Measurements from ENCODE around the gene NFIA.

Gene NFIA

DNA sequence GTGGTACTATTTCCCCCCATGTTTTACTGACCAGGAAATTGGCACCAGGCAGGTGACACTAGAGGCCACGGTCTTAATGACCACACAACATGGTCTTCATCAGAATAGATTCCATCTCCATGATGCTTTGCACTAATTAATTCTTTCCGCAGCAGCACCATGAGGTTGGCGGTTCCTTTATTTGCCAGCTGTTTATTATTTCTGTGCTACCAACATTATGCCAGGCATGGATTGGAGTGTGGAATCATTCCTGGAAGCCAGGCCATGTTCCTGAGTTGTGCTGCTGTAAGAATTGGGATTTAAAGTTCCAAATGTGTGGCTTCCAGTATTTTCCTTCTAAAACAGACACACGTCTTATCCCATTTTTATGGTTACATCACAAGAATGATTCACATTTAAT is 107.8 kb downstream of the NFIA start:
- Histone ChIP-seq H3K36me3 (ENCODE audit: control insufficient read depth, insufficient read depth, low read length) (no peaks in the 10 kb centered on the region), H3K4me3 (ENCODE audit: low read depth, low read length) (no peak overlapping the region), H3K9me3 (ENCODE audit: control insufficient read depth, insufficient read depth, low read length) (no peaks in the 10 kb centered on the region), H3K4me1 (ENCODE audit: control insufficient read depth, insufficient read depth, low read length) (no peaks in the 10 kb centered on the region), H3K27me3 (ENCODE audit: control insufficient read depth, insufficient read depth, low read length) (no peaks in the 10 kb centered on the region), H3K9ac (ENCODE audit: low read depth, low read length) (no peak overlapping the region), H3K27ac (ENCODE audit: low read depth, low read length) (no peak overlapping the region)

DNA sequence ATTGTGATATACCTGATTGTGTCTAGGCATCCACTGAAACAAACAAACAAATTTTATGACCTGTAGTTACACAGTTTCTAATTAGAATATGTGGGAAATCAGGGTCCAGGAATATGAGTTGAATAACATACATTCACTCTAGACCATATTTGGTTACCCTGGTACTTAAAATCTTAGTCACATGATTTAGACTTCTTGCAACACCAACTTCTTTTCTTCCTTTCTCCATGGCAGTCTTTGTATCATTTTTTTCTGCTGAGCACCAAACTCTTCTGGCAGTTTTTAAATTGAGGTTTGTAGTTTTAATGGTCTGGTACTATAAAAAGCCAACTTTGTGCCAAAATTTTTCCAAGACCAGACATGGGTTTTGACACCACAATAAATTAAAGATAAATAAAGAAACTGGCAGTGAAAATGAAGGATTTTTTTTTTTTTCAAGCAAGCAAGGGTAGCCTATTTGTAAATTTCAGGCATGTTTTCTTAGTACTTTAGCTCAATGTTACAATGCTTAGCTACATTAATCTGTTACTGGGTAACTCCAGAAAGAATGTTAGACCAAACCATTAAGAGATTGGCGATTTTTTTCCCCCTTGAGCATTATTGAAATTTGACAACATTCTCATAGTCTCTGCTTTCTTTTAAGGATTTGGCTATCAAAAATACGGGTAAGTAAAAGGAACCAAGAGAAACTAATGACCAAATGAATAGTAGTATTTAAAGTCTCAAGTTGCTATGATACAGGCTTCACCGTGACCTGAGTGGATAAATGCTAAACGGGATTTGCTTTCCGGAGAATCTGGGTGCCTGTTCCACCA is 108.5 kb downstream of the NFIA start:
- Histone ChIP-seq H3K36me3 (ENCODE audit: control insufficient read depth, insufficient read depth, low read length) (no peaks in the 10 kb centered on the region), H3K9me3 (ENCODE audit: control insufficient read depth, insufficient read depth, low read length) (no peaks in the 10 kb centered on the region), H3K9ac (ENCODE audit: low read depth, low read length) (no peak overlapping the region), H3K27me3 (ENCODE audit: control insufficient read depth, insufficient read depth, low read length) (no peaks in the 10 kb centered on the region), H3K27ac (ENCODE audit: low read depth, low read length) (no peak overlapping the region), H3K4me3 (ENCODE audit: low read depth, low read length) (no peak overlapping the region), H3K4me1 (ENCODE audit: control insufficient read depth, insufficient read depth, low read length) (no peaks in the 10 kb centered on the region)

DNA sequence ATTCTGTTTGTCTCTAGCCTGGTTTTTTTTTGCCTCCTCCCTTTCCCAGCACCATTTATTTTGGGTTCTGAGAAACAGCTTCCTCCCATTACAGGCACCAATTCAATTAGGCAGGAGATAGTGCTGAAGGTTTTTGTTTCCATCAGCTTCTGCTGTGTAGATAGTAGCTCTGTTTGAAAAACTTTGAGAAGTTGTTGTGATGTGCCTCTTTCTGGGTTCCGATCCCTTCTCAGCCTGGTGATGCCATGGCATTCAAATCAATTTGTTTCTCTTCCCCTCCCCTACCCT is 109.0 kb downstream of the NFIA start:
- H3K4me3 ChIP-seq (ENCODE audit: low read depth, low read length) = no peak overlapping the region
- H3K4me1 ChIP-seq (ENCODE audit: control insufficient read depth, insufficient read depth, low read length) = no peaks in the 10 kb centered on the region
- H3K9ac ChIP-seq (ENCODE audit: low read depth, low read length) = no peak overlapping the region
- H3K36me3 ChIP-seq (ENCODE audit: control insufficient read depth, insufficient read depth, low read length) = no peaks in the 10 kb centered on the region
- no peaks in the 10 kb centered on the region for H3K27me3 ChIP-seq (ENCODE audit: control insufficient read depth, insufficient read depth, low read length)
- no peak overlapping the region for H3K27ac ChIP-seq (ENCODE audit: low read depth, low read length)
- H3K9me3 ChIP-seq (ENCODE audit: control insufficient read depth, insufficient read depth, low read length) = no peaks in the 10 kb centered on the region

DNA sequence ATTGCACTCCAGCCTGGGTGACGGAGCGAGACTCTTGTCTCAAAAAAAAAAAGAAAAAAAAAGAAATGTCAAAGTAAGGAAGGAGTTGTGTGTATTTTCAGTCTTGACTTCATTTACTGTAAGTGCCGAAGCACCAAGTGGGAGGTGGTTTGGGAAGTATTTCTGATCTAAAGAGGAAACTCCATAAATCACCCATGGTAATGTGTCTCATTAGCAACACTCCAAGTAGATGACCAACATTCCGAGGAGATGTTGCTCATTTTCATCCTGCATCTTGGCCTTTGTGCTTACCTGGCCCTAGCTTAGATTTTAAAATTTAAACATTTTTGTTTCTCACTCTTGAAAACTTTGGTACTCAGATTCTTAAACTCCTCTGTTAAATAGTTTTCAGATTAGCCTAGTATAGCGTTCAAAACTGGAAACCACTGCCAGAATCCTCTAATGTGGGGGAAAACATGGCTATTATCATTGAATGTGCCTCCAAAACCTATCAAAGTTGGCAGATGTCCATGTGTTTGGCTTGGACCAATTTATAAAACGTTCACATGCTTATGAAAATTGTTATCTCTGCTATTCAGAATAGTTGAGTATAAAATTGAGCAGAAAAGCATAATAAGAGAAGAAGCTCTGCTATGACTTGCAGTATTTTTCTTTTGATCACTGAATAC is 110.4 kb downstream of the NFIA start:
- Histone ChIP-seq H3K9me3 (ENCODE audit: control insufficient read depth, insufficient read depth, low read length) (no peaks in the 10 kb centered on the region), H3K27me3 (ENCODE audit: control insufficient read depth, insufficient read depth, low read length) (no peaks in the 10 kb centered on the region), H3K4me1 (ENCODE audit: control insufficient read depth, insufficient read depth, low read length) (no peaks in the 10 kb centered on the region), H3K36me3 (ENCODE audit: control insufficient read depth, insufficient read depth, low read length) (no peaks in the 10 kb centered on the region), H3K27ac (ENCODE audit: low read depth, low read length) (no peak overlapping the region), H3K9ac (ENCODE audit: low read depth, low read length) (no peak overlapping the region), H3K4me3 (ENCODE audit: low read depth, low read length) (no peak overlapping the region)

DNA sequence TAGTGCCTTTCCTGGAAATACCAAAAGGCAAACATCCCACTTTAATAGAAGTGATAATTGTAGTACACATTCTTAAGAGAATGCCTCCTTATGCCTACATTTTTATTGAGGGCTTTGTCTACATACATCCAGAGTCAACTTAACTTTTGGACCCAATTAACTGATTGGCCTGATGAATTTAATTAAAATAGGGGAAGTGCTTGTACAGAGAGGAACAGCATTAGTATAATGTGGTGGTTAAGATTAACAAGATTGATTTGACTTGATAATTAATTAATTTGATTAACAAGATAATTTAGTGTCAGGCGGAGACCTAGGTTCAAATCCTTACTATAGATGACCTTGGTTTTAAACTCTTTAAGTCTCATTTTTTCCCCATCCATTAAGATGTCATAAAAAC is 111.4 kb downstream of the NFIA start:
- no peaks in the 10 kb centered on the region for H3K36me3 ChIP-seq (ENCODE audit: control insufficient read depth, insufficient read depth, low read length)
- no peaks in the 10 kb centered on the region for H3K9me3 ChIP-seq (ENCODE audit: control insufficient read depth, insufficient read depth, low read length)
- H3K27me3 ChIP-seq (ENCODE audit: control insufficient read depth, insufficient read depth, low read length) = no peaks in the 10 kb centered on the region
- H3K9ac ChIP-seq (ENCODE audit: low read depth, low read length) = no peak overlapping the region
- H3K4me1 ChIP-seq (ENCODE audit: control insufficient read depth, insufficient read depth, low read length) = no peaks in the 10 kb centered on the region; the same call in 1 of the 2 replicates
- H3K4me3 ChIP-seq (ENCODE audit: low read depth, low read length) = no peak overlapping the region
- no peak overlapping the region for H3K27ac ChIP-seq (ENCODE audit: low read depth, low read length)

DNA sequence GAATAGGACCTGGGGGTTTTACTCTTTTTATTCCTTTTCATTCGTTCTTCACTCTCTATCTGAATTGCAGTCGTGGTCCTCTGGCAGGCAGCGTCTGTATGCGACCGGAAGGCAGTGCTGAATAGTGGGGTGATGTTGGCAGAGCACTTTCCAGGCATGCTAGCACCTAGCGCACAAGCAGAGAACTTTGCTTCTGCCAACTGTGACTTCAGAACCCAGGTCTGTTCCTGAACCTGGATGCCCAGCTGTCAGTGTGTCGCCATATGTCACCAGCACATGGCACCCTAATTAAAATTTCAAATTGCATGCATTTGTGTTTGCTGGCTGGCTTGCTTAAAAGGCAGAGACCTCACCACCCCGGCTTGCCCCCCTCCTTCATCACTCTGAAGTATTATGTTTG is 116.2 kb downstream of the NFIA start:
- H3K36me3 ChIP-seq (ENCODE audit: control insufficient read depth, insufficient read depth, low read length) = no peaks in the 10 kb centered on the region
- no peaks in the 10 kb centered on the region for H3K9me3 ChIP-seq (ENCODE audit: control insufficient read depth, insufficient read depth, low read length)
- no peaks in the 10 kb centered on the region; the same call in 1 of the 2 replicates for H3K4me1 ChIP-seq (ENCODE audit: control insufficient read depth, insufficient read depth, low read length)
- no peak overlapping the region for H3K4me3 ChIP-seq (ENCODE audit: low read depth, low read length)
- H3K27me3 ChIP-seq (ENCODE audit: control insufficient read depth, insufficient read depth, low read length) = no peaks in the 10 kb centered on the region
- H3K27ac ChIP-seq (ENCODE audit: low read depth, low read length) = no peak overlapping the region
- no peak overlapping the region for H3K9ac ChIP-seq (ENCODE audit: low read depth, low read length)

DNA sequence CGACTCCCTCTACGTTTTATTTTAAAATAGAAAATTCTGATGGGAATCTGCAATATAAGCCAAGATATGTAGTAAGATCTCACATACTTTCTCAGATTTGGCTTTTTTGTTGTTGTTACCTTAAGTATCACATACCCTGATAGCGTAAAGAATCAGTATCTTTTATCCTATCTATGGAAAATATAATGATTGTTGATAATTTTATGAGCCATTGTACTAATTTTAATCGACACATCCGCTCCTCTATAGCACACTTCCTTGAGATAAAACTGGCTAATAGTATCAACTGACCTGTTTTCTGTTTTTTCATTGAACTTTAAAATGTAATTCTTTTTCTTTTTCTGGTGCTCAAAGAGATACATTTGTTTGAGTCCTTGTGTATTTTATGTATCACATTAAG is 118.7 kb downstream of the NFIA start:
- Histone ChIP-seq H3K27me3 (ENCODE audit: control insufficient read depth, insufficient read depth, low read length) (no peaks in the 10 kb centered on the region), H3K9ac (ENCODE audit: low read depth, low read length) (no peak overlapping the region), H3K4me3 (ENCODE audit: low read depth, low read length) (no peak overlapping the region), H3K36me3 (ENCODE audit: control insufficient read depth, insufficient read depth, low read length) (no peaks in the 10 kb centered on the region), H3K9me3 (ENCODE audit: control insufficient read depth, insufficient read depth, low read length) (no peaks in the 10 kb centered on the region), H3K27ac (ENCODE audit: low read depth, low read length) (no peak overlapping the region), H3K4me1 (ENCODE audit: control insufficient read depth, insufficient read depth, low read length) (no peaks in the 10 kb centered on the region; the same call in 1 of the 2 replicates)

DNA sequence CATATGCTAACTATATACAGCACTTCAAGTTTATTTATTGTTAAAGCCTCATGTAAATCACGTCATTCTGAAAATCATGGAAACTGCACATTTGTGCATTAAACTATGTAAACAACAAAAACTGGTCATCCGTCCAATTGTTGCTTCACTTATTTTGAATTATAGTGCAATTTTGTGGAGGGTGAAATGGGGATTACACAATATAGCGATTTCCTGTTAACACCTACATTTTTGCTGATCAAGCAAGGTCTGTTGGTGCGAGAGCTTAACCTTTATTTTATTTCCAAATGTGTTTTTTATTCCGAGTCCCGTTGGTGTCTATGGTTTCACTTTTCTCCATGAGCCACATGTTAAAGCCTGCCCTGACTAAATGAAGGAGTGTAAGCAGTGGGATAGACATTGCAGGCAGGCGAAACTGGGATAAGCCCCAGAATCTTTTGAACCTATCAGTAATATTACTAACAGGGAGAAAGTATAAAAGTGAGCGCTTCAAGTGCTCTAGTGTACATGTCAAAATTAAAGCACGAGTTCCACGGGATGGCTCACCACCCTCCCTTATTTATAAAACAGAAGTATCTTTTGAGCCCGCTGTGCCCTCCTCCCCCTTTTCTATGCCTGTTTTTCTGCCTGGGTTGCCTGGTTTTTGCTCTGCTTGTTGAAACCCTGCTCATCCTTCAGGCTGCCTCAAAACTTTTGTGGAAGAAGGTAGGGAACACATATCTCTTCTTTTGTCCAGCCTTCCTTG is 120.7 kb downstream of the NFIA start:
- peaks cover 8% of the 10 kb centered on the region for H3K4me1 ChIP-seq (ENCODE audit: control insufficient read depth, insufficient read depth, low read length)
- H3K36me3 ChIP-seq (ENCODE audit: control insufficient read depth, insufficient read depth, low read length) = no peaks in the 10 kb centered on the region
- no peak overlapping the region for H3K9ac ChIP-seq (ENCODE audit: low read depth, low read length)
- H3K27ac ChIP-seq (ENCODE audit: low read depth, low read length) = no peak overlapping the region
- H3K9me3 ChIP-seq (ENCODE audit: control insufficient read depth, insufficient read depth, low read length) = no peaks in the 10 kb centered on the region
- H3K27me3 ChIP-seq (ENCODE audit: control insufficient read depth, insufficient read depth, low read length) = no peaks in the 10 kb centered on the region
- no peak overlapping the region for H3K4me3 ChIP-seq (ENCODE audit: low read depth, low read length)

DNA sequence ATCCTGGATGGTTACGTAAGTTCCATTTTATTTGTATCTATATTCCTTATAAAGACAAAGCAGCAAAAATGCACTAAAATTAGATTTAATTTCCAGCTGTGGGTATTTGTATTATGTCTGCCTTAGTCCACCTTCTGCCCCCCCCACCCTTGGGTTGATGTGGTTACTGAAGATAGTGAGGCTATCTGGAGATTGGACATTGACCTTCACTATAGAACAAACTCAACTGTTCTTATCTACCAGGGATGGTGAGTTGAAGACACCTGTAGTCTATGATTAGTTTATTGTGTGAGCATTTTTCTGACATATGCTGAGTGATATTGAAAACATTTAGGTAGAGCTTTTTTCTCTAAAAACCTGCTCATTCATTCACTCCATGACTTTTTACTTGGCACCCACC is 122.2 kb downstream of the NFIA start:
- Histone ChIP-seq H3K27ac (ENCODE audit: low read depth, low read length) (no peak overlapping the region), H3K4me3 (ENCODE audit: low read depth, low read length) (no peak overlapping the region), H3K9ac (ENCODE audit: low read depth, low read length) (no peak overlapping the region), H3K36me3 (ENCODE audit: control insufficient read depth, insufficient read depth, low read length) (no peaks in the 10 kb centered on the region), H3K9me3 (ENCODE audit: control insufficient read depth, insufficient read depth, low read length) (no peaks in the 10 kb centered on the region), H3K4me1 (ENCODE audit: control insufficient read depth, insufficient read depth, low read length) (peaks cover 10% of the 10 kb centered on the region; the same call in 1 of the 2 replicates), H3K27me3 (ENCODE audit: control insufficient read depth, insufficient read depth, low read length) (no peaks in the 10 kb centered on the region)

DNA sequence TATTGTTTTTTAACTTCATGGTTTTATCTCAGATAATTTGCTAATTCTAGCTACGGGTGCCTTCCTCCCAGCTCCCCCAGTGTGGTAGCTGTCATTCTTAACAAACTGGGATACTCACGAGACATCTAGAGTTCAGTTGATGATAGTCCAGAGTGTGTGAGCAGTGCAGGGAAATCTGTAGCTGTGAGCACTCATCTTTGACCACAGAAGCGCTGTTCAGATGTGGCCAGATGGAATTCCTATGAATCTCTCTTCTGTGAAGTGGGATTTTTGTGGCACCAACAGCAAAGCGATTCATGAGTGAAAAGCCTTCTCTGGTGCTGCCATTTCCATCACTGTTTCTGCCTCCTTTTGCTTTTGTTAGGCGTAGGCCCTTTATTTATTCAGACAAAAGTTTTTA is 125.1 kb downstream of the NFIA start:
- H3K27ac ChIP-seq (ENCODE audit: low read depth, low read length) = no peak overlapping the region
- no peaks in the 10 kb centered on the region for H3K36me3 ChIP-seq (ENCODE audit: control insufficient read depth, insufficient read depth, low read length)
- no peak overlapping the region for H3K4me3 ChIP-seq (ENCODE audit: low read depth, low read length)
- no peaks in the 10 kb centered on the region for H3K27me3 ChIP-seq (ENCODE audit: control insufficient read depth, insufficient read depth, low read length)
- H3K4me1 ChIP-seq (ENCODE audit: control insufficient read depth, insufficient read depth, low read length) = peaks cover 10% of the 10 kb centered on the region; the same call in 1 of the 2 replicates
- no peak overlapping the region for H3K9ac ChIP-seq (ENCODE audit: low read depth, low read length)
- H3K9me3 ChIP-seq (ENCODE audit: control insufficient read depth, insufficient read depth, low read length) = no peaks in the 10 kb centered on the region

DNA sequence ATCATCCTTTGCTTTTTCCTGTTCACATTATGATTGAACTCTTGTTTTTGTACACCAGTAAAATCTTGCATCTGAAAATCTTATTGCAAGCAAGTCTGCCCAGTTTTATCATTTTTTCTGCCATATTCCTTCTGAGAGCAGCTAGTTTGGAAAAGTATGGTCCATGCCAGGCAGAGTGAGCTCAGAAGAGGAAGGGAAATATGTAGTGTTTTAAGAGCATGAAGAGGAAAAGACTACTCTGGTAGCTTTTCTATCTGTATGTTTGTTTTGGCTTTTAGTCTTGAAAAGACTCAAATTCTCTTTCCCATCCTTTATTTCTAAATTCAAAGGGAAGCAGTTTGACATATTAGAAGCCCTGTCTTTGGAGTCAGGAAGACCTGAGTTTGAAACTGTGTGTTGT is 125.8 kb downstream of the NFIA start:
- Histone ChIP-seq H3K4me1 (ENCODE audit: control insufficient read depth, insufficient read depth, low read length) (peaks cover 10% of the 10 kb centered on the region; the same call in 1 of the 2 replicates), H3K27me3 (ENCODE audit: control insufficient read depth, insufficient read depth, low read length) (no peaks in the 10 kb centered on the region), H3K36me3 (ENCODE audit: control insufficient read depth, insufficient read depth, low read length) (no peaks in the 10 kb centered on the region), H3K9me3 (ENCODE audit: control insufficient read depth, insufficient read depth, low read length) (no peaks in the 10 kb centered on the region), H3K9ac (ENCODE audit: low read depth, low read length) (no peak overlapping the region), H3K27ac (ENCODE audit: low read depth, low read length) (no peak overlapping the region), H3K4me3 (ENCODE audit: low read depth, low read length) (no peak overlapping the region)
